22Rv1 (cell line): ENCODE data around the gene KLHL40.

Experiments used
- ZFX ChIP-seq: fragments of 450-650 bp; IDR thresholded peaks from 2 replicates; pipeline ENCODE4 v1.6.1; 2017; ENCODE audit warnings: antibody characterized with exemption, borderline replicate concordance
- TF ChIP-seq, protein P1 (sequence below): fragments of 450-650 bp; IDR thresholded peaks from 2 replicates; pipeline ENCODE4 v1.5.1; 2017; ENCODE audit warnings: mild to moderate bottlenecking

DNA sequence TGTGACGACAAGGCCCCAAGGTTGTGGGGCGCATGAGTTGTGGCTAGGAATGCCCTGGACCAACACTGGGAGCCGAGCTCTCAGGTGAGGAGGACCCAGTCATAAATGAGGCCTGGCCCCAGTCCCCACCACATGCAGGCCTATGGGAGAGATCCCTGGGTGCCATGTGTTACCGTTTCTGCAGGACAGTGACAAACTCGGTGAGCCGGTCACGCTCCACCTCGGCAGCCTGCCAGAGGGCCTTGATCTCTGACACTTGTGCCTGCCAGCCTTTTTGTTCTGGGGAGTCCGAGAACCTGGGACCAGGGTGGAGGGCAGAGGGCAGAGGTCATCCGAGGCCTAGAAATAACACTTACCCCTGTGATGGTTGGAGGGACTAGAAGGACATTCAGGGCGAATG is 45.0 kb downstream of the KLHL40 start:
- TF ChIP-seq, protein P1, sequence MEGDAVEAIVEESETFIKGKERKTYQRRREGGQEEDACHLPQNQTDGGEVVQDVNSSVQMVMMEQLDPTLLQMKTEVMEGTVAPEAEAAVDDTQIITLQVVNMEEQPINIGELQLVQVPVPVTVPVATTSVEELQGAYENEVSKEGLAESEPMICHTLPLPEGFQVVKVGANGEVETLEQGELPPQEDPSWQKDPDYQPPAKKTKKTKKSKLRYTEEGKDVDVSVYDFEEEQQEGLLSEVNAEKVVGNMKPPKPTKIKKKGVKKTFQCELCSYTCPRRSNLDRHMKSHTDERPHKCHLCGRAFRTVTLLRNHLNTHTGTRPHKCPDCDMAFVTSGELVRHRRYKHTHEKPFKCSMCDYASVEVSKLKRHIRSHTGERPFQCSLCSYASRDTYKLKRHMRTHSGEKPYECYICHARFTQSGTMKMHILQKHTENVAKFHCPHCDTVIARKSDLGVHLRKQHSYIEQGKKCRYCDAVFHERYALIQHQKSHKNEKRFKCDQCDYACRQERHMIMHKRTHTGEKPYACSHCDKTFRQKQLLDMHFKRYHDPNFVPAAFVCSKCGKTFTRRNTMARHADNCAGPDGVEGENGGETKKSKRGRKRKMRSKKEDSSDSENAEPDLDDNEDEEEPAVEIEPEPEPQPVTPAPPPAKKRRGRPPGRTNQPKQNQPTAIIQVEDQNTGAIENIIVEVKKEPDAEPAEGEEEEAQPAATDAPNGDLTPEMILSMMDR: no peak
- no peak for TF ChIP-seq ZFX
